ENCODE measurements around the gene C1orf232. TPM values are rescaled to one million over a fixed set of nuclear protein-coding genes. Genes with fewer than 3 reads are reported as not detected.
A peak's percentile ranks its signal among the peaks of the same experiment; 100 is the strongest.

Gene C1orf232
- total RNA-seq, 1 donor from 2014 or later, result not detected

DNA sequence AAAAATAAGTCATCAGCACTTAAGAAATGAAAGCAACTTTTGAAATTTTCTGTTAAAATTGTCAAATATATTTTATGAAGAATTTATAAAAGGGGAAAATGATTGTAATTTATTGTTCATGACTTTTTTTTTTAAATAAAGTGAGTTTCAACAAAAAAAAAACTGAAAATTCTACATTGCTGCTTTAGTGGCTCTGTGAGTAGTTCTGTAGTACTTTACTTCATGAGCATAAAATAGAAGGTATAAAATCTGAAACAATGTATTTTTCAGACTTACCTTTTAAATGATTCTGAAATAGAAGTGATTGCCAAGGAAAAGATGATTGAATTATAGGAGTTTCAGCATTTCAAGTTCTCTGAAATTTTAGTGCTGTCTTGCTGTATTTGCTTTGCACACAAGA lies 43.4 kb downstream of the C1orf232 start:
- Mint-ChIP-seq H3K27ac (no peak overlapping the region), H3K9me3 (no peaks in the 10 kb centered on the region)

DNA sequence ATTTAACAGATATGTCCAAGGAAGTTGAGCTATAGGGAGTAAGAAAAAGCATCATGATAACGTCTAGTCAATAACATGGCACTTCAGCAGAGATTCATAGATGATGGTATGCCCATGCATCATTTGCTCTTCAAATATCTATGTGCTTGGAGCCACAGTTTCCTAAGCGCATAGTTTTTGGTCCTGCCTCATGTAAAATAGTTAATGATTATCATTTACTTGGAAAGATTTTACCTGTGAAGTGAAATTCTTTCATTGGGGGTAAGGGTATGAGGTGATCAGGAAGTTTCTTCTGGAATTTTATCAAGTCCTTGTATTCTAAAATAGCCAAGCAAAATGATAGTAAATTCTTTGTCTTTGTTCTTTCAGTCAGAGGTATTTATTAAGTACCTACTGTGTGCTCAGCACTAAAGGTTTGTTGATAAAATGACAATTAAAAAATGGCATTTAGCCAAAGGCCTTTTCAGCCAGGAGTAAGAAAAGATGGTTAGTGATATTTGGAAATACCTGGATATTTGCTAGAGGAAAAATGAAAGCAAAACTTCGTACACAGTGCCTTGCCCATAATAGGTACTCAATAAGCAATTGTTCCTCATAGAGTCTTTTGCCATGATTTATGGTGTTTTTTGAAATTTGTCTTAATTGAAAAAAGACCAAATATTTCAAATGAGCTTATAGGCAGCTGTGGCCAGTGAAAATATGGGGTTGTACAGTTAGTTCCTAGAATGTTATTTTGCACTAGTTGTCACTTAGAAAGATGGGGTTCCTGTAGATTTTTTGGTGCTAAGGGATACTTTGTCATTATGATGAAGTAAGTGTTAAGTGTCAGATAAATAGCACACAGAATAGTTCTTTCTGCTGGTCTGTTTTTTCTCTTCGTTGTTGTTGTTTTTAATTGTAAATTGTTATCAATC lies 44.1 kb downstream of the C1orf232 start:
- H3K27me3 Mint-ChIP-seq (ENCODE audit: low read depth), result no peaks in the 10 kb centered on the region
- H3K9me3 Mint-ChIP-seq, result no peaks in the 10 kb centered on the region
- no peak overlapping the region for H3K4me3 Mint-ChIP-seq
- no peak for DNase-seq (ENCODE audit: low spot score in 2 of 2, unreplicated experiment in 2 of 2)
- H3K36me3 Mint-ChIP-seq, result peaks cover 8% of the 10 kb centered on the region
- H3K27ac Mint-ChIP-seq, result no peak overlapping the region
- peaks cover 27% of the 10 kb centered on the region for H3K4me1 Mint-ChIP-seq
- TF ChIP-seq, protein P1, sequence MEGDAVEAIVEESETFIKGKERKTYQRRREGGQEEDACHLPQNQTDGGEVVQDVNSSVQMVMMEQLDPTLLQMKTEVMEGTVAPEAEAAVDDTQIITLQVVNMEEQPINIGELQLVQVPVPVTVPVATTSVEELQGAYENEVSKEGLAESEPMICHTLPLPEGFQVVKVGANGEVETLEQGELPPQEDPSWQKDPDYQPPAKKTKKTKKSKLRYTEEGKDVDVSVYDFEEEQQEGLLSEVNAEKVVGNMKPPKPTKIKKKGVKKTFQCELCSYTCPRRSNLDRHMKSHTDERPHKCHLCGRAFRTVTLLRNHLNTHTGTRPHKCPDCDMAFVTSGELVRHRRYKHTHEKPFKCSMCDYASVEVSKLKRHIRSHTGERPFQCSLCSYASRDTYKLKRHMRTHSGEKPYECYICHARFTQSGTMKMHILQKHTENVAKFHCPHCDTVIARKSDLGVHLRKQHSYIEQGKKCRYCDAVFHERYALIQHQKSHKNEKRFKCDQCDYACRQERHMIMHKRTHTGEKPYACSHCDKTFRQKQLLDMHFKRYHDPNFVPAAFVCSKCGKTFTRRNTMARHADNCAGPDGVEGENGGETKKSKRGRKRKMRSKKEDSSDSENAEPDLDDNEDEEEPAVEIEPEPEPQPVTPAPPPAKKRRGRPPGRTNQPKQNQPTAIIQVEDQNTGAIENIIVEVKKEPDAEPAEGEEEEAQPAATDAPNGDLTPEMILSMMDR (IDR thresholded peaks at IDR 0.05; ENCODE audit: unreplicated experiment), result no peak

More for the DNA sequence above, 43.4 kb downstream of the C1orf232 start:
- TF ChIP-seq, protein P1 (IDR thresholded peaks at IDR 0.05; ENCODE audit: unreplicated experiment), result no peak
- DNase-seq (ENCODE audit: low spot score in 2 of 2, unreplicated experiment in 2 of 2), result no peak
- H3K36me3 Mint-ChIP-seq, result peaks cover 8% of the 10 kb centered on the region
- H3K4me3 Mint-ChIP-seq, result no peak overlapping the region
- no peaks in the 10 kb centered on the region for H3K27me3 Mint-ChIP-seq (ENCODE audit: low read depth)
- H3K4me1 Mint-ChIP-seq, result peaks cover 27% of the 10 kb centered on the region

DNA sequence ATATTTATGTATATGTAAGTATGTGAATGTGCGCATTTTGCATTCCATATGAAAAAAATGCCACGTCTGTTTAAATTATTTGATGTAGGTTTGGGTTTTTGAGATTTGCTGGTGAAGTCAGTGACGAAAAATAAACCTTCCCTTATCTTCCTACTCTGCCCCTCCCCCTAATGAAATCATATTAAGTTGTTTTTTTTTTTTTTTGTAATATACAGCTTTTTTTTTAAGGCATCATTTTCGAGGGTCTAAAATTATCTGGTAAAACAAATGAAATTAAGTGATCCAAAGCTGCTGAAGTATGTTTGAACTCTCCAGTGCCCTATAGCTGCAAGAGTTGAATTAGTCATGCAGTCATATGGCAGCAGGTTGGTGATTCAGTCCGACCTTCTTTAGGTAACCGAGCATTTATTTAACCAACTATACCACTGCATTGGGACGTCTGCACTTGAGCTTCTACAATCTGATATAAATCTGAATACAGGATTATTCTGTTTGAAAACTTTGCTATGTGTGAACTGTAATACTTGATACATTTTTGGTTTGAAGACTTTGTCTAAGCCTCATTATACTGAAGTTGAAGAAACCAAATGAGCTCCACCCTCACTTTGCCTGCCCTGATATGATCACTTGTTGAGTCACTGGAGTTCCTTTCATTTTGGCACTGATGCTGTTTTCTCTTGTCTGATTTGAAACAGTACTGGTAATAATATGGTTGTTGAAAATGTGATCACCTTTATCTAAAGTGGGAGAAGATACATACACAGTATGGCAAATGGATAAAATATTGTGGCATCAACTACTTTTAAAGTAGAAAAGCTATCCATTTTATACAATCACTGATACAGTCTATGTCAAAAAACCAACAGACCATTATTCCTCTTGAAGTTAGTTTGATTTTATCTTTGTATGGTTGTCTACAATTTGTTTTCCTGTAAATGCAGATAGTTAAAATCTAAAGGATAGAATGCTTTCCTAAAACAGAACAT lies 45.5 kb downstream of the C1orf232 start:
- H3K27me3 Mint-ChIP-seq (ENCODE audit: low read depth), result no peaks in the 10 kb centered on the region
- no peak overlapping the region for H3K27ac Mint-ChIP-seq
- H3K4me1 Mint-ChIP-seq, result peaks cover 25% of the 10 kb centered on the region
- peaks cover 15% of the 10 kb centered on the region for H3K36me3 Mint-ChIP-seq
- TF ChIP-seq, protein P1 (IDR thresholded peaks at IDR 0.05; ENCODE audit: unreplicated experiment), result no peak
- no peaks in the 10 kb centered on the region for H3K9me3 Mint-ChIP-seq
- no peak overlapping the region for H3K4me3 Mint-ChIP-seq
- no peak for DNase-seq (ENCODE audit: low spot score in 2 of 2, unreplicated experiment in 2 of 2)

DNA sequence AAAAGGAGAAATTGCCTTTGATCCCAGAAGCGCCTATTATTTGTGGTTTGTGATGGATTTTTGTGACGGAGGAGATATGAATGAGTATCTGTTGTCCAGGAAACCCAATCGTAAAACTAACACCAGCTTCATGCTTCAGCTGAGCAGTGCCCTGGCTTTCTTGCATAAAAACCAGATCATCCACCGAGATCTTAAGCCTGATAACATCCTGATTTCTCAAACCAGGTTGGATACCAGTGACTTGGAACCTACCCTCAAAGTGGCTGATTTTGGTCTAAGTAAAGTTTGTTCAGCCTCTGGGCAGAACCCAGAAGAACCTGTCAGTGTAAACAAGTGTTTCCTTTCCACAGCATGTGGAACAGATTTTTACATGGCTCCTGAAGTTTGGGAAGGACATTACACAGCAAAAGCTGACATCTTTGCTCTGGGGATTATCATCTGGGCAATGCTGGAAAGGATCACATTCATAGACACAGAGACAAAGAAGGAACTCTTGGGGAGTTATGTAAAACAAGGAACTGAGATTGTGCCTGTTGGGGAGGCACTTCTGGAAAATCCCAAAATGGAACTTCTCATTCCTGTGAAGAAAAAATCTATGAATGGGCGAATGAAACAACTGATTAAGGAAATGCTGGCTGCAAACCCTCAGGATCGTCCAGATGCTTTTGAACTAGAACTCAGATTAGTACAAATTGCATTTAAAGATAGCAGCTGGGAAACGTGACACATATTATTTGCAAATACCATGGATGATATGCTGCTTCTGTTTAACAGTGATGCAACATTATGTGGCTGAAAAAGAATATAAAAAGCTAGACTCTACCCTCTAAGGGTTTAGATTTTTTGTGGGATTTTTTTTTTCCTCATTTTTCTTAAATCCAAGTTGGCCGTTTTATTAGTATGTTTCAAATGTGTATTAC lies 46.6 kb downstream of the C1orf232 start:
- Mint-ChIP-seq H3K4me3 (no peak overlapping the region), H3K27ac (peak overlapping the region; percentile 56), H3K27me3 (ENCODE audit: low read depth) (no peaks in the 10 kb centered on the region), H3K4me1 (peaks cover 13% of the 10 kb centered on the region), H3K36me3 (peaks cover 17% of the 10 kb centered on the region), H3K9me3 (no peaks in the 10 kb centered on the region)
- TF ChIP-seq, protein P1 (IDR thresholded peaks at IDR 0.05; ENCODE audit: unreplicated experiment), result no peak
- DNase-seq (ENCODE audit: low spot score in 2 of 2, unreplicated experiment in 2 of 2), result no peak

Measured in mesothelial cell of epicardium (in vitro differentiated cells).